ENCODE data around the gene MRPS22. TPM values are rescaled to one million over a fixed set of nuclear protein-coding genes. Genes with fewer than 3 reads are reported as not detected.

Gene MRPS22
- total RNA-seq, 4 donors from 2014 or later, result 38.7 to 72.3 (median 45.9) TPM

DNA sequence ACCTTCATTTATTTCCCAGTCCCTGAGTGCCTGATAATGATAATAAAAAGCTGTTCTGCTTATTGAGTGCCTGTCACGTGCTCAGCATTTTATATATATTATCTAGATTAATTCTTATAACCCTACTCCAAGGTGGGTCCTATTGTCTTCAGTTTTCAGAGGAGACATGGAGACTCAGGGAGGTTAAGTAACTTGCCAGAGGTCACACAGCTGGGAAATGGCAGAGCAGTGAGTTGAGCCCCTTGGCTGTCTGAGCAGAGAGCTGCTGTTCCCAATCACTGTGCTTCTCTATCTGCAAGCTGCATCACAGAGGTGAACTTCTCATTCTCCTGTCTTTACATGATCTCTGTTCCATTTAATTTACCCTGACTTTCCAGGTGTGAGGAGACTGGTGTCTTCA, 32.3 kb upstream of the MRPS22 start:
- H3K27ac ChIP-seq, result no peak overlapping the region
- TF ChIP-seq, protein P1, sequence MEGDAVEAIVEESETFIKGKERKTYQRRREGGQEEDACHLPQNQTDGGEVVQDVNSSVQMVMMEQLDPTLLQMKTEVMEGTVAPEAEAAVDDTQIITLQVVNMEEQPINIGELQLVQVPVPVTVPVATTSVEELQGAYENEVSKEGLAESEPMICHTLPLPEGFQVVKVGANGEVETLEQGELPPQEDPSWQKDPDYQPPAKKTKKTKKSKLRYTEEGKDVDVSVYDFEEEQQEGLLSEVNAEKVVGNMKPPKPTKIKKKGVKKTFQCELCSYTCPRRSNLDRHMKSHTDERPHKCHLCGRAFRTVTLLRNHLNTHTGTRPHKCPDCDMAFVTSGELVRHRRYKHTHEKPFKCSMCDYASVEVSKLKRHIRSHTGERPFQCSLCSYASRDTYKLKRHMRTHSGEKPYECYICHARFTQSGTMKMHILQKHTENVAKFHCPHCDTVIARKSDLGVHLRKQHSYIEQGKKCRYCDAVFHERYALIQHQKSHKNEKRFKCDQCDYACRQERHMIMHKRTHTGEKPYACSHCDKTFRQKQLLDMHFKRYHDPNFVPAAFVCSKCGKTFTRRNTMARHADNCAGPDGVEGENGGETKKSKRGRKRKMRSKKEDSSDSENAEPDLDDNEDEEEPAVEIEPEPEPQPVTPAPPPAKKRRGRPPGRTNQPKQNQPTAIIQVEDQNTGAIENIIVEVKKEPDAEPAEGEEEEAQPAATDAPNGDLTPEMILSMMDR (IDR thresholded peaks at IDR 0.05), result no peak
- no peak for TF ChIP-seq POLR2A (IDR thresholded peaks at IDR 0.05)

DNA sequence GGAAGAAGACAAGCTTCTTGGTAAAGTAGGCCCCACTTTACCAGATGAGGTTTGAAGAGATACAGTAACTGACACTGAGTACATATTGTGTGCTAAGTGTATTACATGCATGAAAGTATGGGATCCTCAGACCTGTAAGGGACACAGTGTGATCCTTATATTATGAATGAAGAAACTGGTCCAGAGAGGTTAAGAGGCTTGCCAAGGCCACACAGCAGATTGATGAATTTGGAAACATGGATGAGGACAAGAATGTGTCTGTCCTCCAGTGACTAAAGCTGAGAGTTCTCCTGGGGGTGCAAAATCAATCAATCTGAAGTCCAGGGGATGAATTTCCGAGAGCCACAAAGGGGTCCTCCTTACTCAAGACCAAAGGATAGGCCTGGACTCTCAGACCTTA, 31.4 kb upstream of the MRPS22 start:
- no peak for DNase-seq
- Histone ChIP-seq H3K9me3 (no peaks in the 10 kb centered on the region), H3K4me1 (no peaks in the 10 kb centered on the region), H3K4me3 (no peak overlapping the region), H3K27me3 (no peaks in the 10 kb centered on the region), H3K27ac (no peak overlapping the region), H3K36me3 (no peaks in the 10 kb centered on the region)
- TF ChIP-seq POLR2A (IDR thresholded peaks at IDR 0.05), result no peak
- TF ChIP-seq, protein P1 (IDR thresholded peaks at IDR 0.05), result no peak

More for the DNA sequence above, 32.3 kb upstream of the MRPS22 start:
- Histone ChIP-seq H3K4me3 (no peak overlapping the region), H3K9me3 (no peaks in the 10 kb centered on the region), H3K36me3 (no peaks in the 10 kb centered on the region), H3K27me3 (no peaks in the 10 kb centered on the region), H3K4me1 (no peaks in the 10 kb centered on the region)
- no peak for DNase-seq

GRCh38 chr3:139312959-139313358, 30.9 kb upstream of the MRPS22 start:
- Histone ChIP-seq H3K9me3 (no peaks in the 10 kb centered on the region), H3K4me3 (no peak overlapping the region), H3K27ac (no peak overlapping the region), H3K4me1 (no peaks in the 10 kb centered on the region), H3K27me3 (no peaks in the 10 kb centered on the region), H3K36me3 (no peaks in the 10 kb centered on the region)
- DNase-seq, result no peak
- TF ChIP-seq POLR2A (IDR thresholded peaks at IDR 0.05), result no peak

DNA sequence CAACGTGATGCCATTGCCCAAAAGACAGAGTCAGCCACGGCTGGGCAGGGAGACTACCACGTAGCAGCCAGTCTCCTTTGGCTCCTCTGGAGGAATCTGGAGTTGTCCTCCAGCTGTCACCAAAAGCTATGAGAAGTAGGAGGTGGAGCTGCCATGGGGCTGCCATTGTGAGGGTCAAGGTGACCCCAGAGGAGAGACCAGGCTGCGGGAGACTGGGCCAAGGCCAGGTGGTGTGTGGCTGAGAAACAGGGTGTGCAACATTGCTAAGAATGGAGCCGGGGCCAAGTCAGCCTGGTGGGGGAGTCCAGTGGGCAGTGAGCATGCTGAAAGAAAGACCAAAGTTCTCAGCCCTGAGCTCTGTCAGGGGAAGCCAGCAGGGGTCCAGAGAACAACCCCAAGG, 29.9 kb upstream of the MRPS22 start:
- no peaks in the 10 kb centered on the region for H3K27me3 ChIP-seq
- no peaks in the 10 kb centered on the region for H3K36me3 ChIP-seq

DNA sequence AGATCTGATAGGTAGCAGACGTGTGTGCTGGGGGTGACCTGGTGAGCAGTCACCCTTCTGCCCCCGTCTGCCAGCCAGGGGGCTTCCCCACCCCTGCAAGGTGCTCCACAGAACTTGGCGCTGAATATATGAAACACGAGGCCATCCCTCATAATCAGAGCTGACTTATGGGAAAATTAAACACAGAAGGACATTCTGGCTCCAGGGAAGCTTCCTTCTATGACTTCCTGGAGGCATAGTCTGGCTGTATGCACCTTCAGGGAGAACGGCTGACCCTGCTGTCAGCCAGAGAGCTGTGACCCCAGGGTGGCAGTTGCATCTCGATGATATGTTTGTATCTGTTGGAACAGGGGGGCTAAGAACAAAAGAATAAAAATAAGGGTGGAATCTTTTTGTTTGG, 26.6 kb upstream of the MRPS22 start:
- Histone ChIP-seq H3K27ac (no peak overlapping the region), H3K27me3 (no peaks in the 10 kb centered on the region), H3K9me3 (no peaks in the 10 kb centered on the region), H3K4me3 (no peak overlapping the region), H3K36me3 (no peaks in the 10 kb centered on the region), H3K4me1 (no peaks in the 10 kb centered on the region)
- DNase-seq, result no peak
- TF ChIP-seq, protein P1 (IDR thresholded peaks at IDR 0.05), result no peak
- TF ChIP-seq POLR2A (IDR thresholded peaks at IDR 0.05), result no peak

More for the DNA sequence above, 29.9 kb upstream of the MRPS22 start:
- TF ChIP-seq POLR2A (IDR thresholded peaks at IDR 0.05), result no peak
- TF ChIP-seq, protein P1 (IDR thresholded peaks at IDR 0.05), result no peak
- DNase-seq, result no peak
- Histone ChIP-seq H3K4me3 (no peak overlapping the region), H3K9me3 (no peaks in the 10 kb centered on the region), H3K27ac (no peak overlapping the region), H3K4me1 (no peaks in the 10 kb centered on the region)

GRCh38 chr3:139317660-139318430, 26.0 kb upstream of the MRPS22 start:
- Histone ChIP-seq H3K27ac (no peak overlapping the region), H3K27me3 (no peaks in the 10 kb centered on the region), H3K9me3 (no peaks in the 10 kb centered on the region), H3K36me3 (no peaks in the 10 kb centered on the region), H3K4me3 (no peak overlapping the region), H3K4me1 (no peaks in the 10 kb centered on the region)
- DNase-seq, result no peak
- TF ChIP-seq, protein P1 (IDR thresholded peaks at IDR 0.05), result no peak
- TF ChIP-seq POLR2A (IDR thresholded peaks at IDR 0.05), result no peak

All from Peyer's patch (tissue), 4 donors.